HepG2 (cell line): ENCODE measurements around the gene PSD. TPM values are rescaled to one million over a fixed set of nuclear protein-coding genes. Genes with fewer than 3 reads are reported as not detected.
A peak's percentile ranks its signal among the peaks of the same experiment; 100 is the strongest.

Source experiments
- CBX2 ChIP-seq, 2 experiments: fragments of 200-600 bp in 1 of 2; sonication (generic); formaldehyde crosslinking in 1 of 2; IDR thresholded peaks; 2 replicates each; pipeline versions ENCODE4 v1.7.0 to v1.8.1; 2018 to 2022; ENCODE audit warnings: low read depth in 2 of 2, low read length in 1 of 2, mild to moderate bottlenecking in 1 of 2, missing genetic modification reagents in 1 of 2
- CC2D1A ChIP-seq: sonication (generic); formaldehyde crosslinking; IDR thresholded peaks from 2 replicates; pipeline ENCODE4 v1.8.1; 2023; ENCODE audit warnings: mild to moderate bottlenecking, missing genetic modification reagents
- CENPX ChIP-seq: sonication (generic); formaldehyde crosslinking; IDR thresholded peaks from 2 replicates; pipeline ENCODE4 v1.9.0; 2021; ENCODE audit warnings: mild to moderate bottlenecking, missing genetic modification reagents, moderate library complexity
- KAT8 ChIP-seq: IDR thresholded peaks from 2 replicates; pipeline ENCODE4 v1.6.1; 2016; ENCODE audit warnings: missing genetic modification reagents, missing compliant biosample characterization
- KLF12 ChIP-seq: sonication (generic); formaldehyde crosslinking; IDR thresholded peaks from 2 replicates; pipeline ENCODE4 v1.4.0; 2020; ENCODE audit warnings: missing genetic modification reagents, borderline replicate concordance
- NKX3-1 ChIP-seq: sonication (generic); formaldehyde crosslinking; IDR thresholded peaks from 2 replicates; pipeline ENCODE4 v1.5.0; 2020; ENCODE audit warnings: missing genetic modification reagents
- RAD21 ChIP-seq: fragments of 450-650 bp; formaldehyde crosslinking; IDR thresholded peaks from 2 replicates; pipeline ENCODE4 v1.5.0; 2020; ENCODE audit warnings: mild to moderate bottlenecking
- SMYD3 ChIP-seq: sonication (generic); formaldehyde crosslinking; IDR thresholded peaks from 2 replicates; pipeline ENCODE4 v1.8.1; 2023; ENCODE audit warnings: mild to moderate bottlenecking, missing genetic modification reagents
- SP140L ChIP-seq: sonication (generic); formaldehyde crosslinking; IDR thresholded peaks from 2 replicates; pipeline ENCODE4 v1.4.0; 2020; ENCODE audit warnings: missing genetic modification reagents, borderline replicate concordance
- TSC22D2 ChIP-seq: sonication (generic); formaldehyde crosslinking; IDR thresholded peaks from 2 replicates; pipeline ENCODE4 v1.5.1; 2020; ENCODE audit warnings: missing genetic modification reagents, mild to moderate bottlenecking, borderline replicate concordance
- ZFP90 ChIP-seq: sonication (generic); formaldehyde crosslinking; IDR thresholded peaks from 2 replicates; pipeline ENCODE4 v1.8.0; 2022; ENCODE audit warnings: missing genetic modification reagents, mild to moderate bottlenecking, inconsistent platforms, borderline replicate concordance
- ZNF570 ChIP-seq: sonication (generic); formaldehyde crosslinking; IDR thresholded peaks from 2 replicates; pipeline ENCODE4 v1.4.0; 2020; ENCODE audit warnings: mild to moderate bottlenecking, missing genetic modification reagents, borderline replicate concordance
- ZNF619 ChIP-seq: sonication (generic); formaldehyde crosslinking; IDR thresholded peaks from 2 replicates; pipeline ENCODE4 v1.4.0; 2020; ENCODE audit warnings: mild to moderate bottlenecking, missing genetic modification reagents
- polyA plus RNA-seq, 8 experiments: library from polyadenylated mRNA; depleted of rRNA in 3 of 8; stranded (reverse) in 7 of 8; unstranded in 1 of 8; fragments of >200 nt; fragmentation: Illumina TruSeq in 4 of 8; extraction: Trizol in 4 of 8; gene quantifications; 2 replicates each; pipeline versions ENCODE4 v1.2.1 to v1.2.3, GENCODE V29; 2011 to 2016; ENCODE audit warnings: low read depth in 4 of 8, missing spikeins in 1 of 8, mixed read lengths in 1 of 8; ENCODE audit not compliant: insufficient read depth in 1 of 8
- total RNA-seq, 5 experiments: library from RNA; depleted of rRNA; stranded (reverse); fragments of >200 nt; fragmentation: Illumina TruSeq; extraction: Trizol; gene quantifications; 2 replicates each; pipeline ENCODE4 v1.2.3, GENCODE V29; 2016; ENCODE audit warnings: low read depth in 1 of 5
- TF ChIP-seq, protein P1 (sequence below): sonication (generic); formaldehyde crosslinking; IDR thresholded peaks from 2 replicates; pipeline ENCODE4 v1.8.1; 2023; ENCODE audit warnings: missing genetic modification reagents, inconsistent platforms, borderline replicate concordance
- TF ChIP-seq, protein P2 (sequence below): sonication (generic); formaldehyde crosslinking; IDR thresholded peaks from 2 replicates; pipeline ENCODE4 v1.8.0; 2022; ENCODE audit warnings: missing genetic modification reagents, mild to moderate bottlenecking, inconsistent platforms, borderline replicate concordance
- TF ChIP-seq, protein P3 (sequence below): sonication (generic); formaldehyde crosslinking; IDR thresholded peaks from 2 replicates; pipeline ENCODE4 v1.4.0; 2020; ENCODE audit warnings: missing genetic modification reagents
- TF ChIP-seq, protein P4 (sequence below): sonication (generic); formaldehyde crosslinking; IDR thresholded peaks from 2 replicates; pipeline ENCODE4 v1.4.0; 2020; ENCODE audit warnings: missing genetic modification reagents
- TF ChIP-seq, protein P5 (sequence below): sonication (generic); formaldehyde crosslinking; IDR thresholded peaks from 2 replicates; pipeline ENCODE4 v1.4.0; 2020; ENCODE audit warnings: missing genetic modification reagents

Gene PSD
- total and polyA plus RNA-seq, 2 of the 13 experiments (the other 11 are each of a cell fraction or from before 2014, with no cell fraction given) = 0.35 to 0.58 TPM

DNA sequence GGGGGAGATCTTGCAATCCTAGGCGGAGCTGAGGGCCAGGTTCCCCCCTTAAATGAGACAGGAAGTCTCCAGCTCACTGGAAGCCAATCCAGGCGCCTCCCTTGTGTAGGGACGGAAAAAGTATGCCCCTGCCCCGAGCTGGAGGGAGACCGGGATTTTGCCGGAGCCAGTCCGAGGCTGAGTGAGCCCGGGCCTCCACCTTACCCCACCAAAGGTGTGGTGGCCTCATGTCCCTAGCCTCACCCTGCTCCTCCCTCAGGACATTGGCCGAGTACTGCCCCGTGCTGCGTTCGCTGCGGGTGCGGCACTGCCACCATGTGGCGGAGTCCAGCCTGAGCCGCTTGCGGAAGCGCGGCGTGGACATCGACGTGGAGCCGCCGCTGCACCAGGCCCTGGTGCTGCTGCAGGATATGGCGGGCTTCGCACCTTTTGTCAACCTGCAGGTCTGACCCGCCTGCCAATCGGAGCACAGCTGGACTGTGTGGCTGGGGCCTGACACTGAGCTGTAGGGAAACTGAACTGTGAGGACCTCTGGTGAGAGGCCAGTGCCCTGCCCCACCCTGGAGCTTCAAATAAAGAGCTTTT is 4.1 kb upstream of the PSD start (continued):
- peak; percentile 79; the same call in 1 of the 2 replicates for TF ChIP-seq ZNF619 (CRISPR knock-in tag)
- no peak; the same call in 1 of the 2 replicates for TF ChIP-seq ZNF570
- TF ChIP-seq KAT8 (CRISPR knock-in tag) = peak; percentile 74
- TF ChIP-seq TSC22D2 (CRISPR knock-in tag) = peak; percentile 35; the same call in 1 of the 2 replicates
- peak; percentile 79 for TF ChIP-seq ZFP90
- TF ChIP-seq SP140L = 0 out of 2 replicates have a peak, but pooled peaks have one; percentile 84
- TF ChIP-seq, protein P1, sequence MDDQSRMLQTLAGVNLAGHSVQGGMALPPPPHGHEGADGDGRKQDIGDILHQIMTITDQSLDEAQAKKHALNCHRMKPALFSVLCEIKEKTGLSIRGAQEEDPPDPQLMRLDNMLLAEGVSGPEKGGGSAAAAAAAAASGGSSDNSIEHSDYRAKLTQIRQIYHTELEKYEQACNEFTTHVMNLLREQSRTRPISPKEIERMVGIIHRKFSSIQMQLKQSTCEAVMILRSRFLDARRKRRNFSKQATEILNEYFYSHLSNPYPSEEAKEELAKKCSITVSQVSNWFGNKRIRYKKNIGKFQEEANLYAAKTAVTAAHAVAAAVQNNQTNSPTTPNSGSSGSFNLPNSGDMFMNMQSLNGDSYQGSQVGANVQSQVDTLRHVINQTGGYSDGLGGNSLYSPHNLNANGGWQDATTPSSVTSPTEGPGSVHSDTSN (CRISPR knock-in tag) = no peak
- TF ChIP-seq RAD21 = peak; percentile 95
- TF ChIP-seq, protein P2, sequence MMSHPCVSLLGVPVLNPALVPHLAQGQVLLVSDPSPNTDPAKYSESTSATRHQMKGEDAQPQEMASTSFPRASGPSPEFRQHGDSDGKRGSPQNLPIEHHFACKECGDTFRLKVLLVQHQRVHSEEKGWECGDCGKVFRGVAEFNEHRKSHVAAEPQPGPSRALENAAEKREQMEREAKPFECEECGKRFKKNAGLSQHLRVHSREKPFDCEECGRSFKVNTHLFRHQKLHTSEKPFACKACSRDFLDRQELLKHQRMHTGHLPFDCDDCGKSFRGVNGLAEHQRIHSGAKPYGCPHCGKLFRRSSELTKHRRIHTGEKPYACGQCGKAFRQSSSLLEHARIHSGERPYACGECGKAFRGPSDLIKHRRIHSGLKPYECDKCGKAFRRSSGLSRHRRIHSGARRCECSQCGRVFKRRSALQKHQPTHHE (CRISPR knock-in tag) = no peak
- no peak for TF ChIP-seq NKX3-1 (CRISPR knock-in tag)
- 0 out of 2 replicates have a peak, but pooled peaks have one; percentile 82 for TF ChIP-seq CC2D1A
- TF ChIP-seq, protein P3, sequence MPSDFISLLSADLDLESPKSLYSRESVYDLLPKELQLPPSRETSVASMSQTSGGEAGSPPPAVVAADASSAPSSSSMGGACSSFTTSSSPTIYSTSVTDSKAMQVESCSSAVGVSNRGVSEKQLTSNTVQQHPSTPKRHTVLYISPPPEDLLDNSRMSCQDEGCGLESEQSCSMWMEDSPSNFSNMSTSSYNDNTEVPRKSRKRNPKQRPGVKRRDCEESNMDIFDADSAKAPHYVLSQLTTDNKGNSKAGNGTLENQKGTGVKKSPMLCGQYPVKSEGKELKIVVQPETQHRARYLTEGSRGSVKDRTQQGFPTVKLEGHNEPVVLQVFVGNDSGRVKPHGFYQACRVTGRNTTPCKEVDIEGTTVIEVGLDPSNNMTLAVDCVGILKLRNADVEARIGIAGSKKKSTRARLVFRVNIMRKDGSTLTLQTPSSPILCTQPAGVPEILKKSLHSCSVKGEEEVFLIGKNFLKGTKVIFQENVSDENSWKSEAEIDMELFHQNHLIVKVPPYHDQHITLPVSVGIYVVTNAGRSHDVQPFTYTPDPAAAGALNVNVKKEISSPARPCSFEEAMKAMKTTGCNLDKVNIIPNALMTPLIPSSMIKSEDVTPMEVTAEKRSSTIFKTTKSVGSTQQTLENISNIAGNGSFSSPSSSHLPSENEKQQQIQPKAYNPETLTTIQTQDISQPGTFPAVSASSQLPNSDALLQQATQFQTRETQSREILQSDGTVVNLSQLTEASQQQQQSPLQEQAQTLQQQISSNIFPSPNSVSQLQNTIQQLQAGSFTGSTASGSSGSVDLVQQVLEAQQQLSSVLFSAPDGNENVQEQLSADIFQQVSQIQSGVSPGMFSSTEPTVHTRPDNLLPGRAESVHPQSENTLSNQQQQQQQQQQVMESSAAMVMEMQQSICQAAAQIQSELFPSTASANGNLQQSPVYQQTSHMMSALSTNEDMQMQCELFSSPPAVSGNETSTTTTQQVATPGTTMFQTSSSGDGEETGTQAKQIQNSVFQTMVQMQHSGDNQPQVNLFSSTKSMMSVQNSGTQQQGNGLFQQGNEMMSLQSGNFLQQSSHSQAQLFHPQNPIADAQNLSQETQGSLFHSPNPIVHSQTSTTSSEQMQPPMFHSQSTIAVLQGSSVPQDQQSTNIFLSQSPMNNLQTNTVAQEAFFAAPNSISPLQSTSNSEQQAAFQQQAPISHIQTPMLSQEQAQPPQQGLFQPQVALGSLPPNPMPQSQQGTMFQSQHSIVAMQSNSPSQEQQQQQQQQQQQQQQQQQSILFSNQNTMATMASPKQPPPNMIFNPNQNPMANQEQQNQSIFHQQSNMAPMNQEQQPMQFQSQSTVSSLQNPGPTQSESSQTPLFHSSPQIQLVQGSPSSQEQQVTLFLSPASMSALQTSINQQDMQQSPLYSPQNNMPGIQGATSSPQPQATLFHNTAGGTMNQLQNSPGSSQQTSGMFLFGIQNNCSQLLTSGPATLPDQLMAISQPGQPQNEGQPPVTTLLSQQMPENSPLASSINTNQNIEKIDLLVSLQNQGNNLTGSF = 0 out of 2 replicates have a peak, but pooled peaks have one; percentile 78
- TF ChIP-seq CBX2 (IDR thresholded peaks at IDR 0.05; ENCODE audit: low read depth, low read length) = no peak
- TF ChIP-seq CBX2 (CRISPR knock-in tag; IDR thresholded peaks at IDR 0.05; ENCODE audit: low read depth) = no peak
- TF ChIP-seq, protein P4, sequence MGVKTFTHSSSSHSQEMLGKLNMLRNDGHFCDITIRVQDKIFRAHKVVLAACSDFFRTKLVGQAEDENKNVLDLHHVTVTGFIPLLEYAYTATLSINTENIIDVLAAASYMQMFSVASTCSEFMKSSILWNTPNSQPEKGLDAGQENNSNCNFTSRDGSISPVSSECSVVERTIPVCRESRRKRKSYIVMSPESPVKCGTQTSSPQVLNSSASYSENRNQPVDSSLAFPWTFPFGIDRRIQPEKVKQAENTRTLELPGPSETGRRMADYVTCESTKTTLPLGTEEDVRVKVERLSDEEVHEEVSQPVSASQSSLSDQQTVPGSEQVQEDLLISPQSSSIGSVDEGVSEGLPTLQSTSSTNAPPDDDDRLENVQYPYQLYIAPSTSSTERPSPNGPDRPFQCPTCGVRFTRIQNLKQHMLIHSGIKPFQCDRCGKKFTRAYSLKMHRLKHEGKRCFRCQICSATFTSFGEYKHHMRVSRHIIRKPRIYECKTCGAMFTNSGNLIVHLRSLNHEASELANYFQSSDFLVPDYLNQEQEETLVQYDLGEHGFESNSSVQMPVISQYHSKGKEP = peak; percentile 68; the same call in 1 of the 2 replicates
- no peak for TF ChIP-seq CENPX (CRISPR knock-in tag)
- TF ChIP-seq SMYD3 (CRISPR knock-in tag) = no peak
- TF ChIP-seq KLF12 = peak; percentile 78; the same call in 1 of the 2 replicates
- TF ChIP-seq, protein P5, sequence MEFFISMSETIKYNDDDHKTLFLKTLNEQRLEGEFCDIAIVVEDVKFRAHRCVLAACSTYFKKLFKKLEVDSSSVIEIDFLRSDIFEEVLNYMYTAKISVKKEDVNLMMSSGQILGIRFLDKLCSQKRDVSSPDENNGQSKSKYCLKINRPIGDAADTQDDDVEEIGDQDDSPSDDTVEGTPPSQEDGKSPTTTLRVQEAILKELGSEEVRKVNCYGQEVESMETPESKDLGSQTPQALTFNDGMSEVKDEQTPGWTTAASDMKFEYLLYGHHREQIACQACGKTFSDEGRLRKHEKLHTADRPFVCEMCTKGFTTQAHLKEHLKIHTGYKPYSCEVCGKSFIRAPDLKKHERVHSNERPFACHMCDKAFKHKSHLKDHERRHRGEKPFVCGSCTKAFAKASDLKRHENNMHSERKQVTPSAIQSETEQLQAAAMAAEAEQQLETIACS (CRISPR knock-in tag) = peak; percentile 80
